Kidney epithelial cell (primary cell): ENCODE data around the gene LRP1-AS. TPM values are rescaled to one million over a fixed set of nuclear protein-coding genes. Genes with fewer than 3 reads are reported as not detected.

Experiments
- DNase-seq: peaks from one replicate; pipeline ENCODE4 v3.0.0-alpha.2; 2010; ENCODE audit warnings: low read depth
- H3K27me3 ChIP-seq: 2 replicates; pipeline ENCODE4 v1.6.0; 2011; ENCODE audit warnings: low read length; ENCODE audit not compliant: control insufficient read depth, insufficient read depth
- H3K36me3 ChIP-seq: 2 replicates; pipeline ENCODE4 v1.5.1; 2011; ENCODE audit warnings: low read length; ENCODE audit not compliant: control insufficient read depth, insufficient read depth
- H3K4me3 ChIP-seq: 2 replicates; pipeline ENCODE4 v1.5.1; 2011; ENCODE audit warnings: low read depth, mild to moderate bottlenecking, control low read depth, low read length
- total RNA-seq: library from RNA; depleted of rRNA; stranded (reverse); fragments of >200 nt; gene quantifications from 2 replicates; pipeline ENCODE4 v1.2.3, GENCODE V29; 2015
- TF ChIP-seq, protein P1 (sequence below): IDR thresholded peaks from 2 replicates; pipeline ENCODE4 v1.5.1; 2011; ENCODE audit warnings: mild to moderate bottlenecking, moderate library complexity, low read length, control low read depth, inconsistent platforms; ENCODE audit not compliant: insufficient read depth, poor library complexity, severe bottlenecking

The LRP1-AS gene
- total RNA-seq, 1 donor from 2014 or later, result not detected

DNA sequence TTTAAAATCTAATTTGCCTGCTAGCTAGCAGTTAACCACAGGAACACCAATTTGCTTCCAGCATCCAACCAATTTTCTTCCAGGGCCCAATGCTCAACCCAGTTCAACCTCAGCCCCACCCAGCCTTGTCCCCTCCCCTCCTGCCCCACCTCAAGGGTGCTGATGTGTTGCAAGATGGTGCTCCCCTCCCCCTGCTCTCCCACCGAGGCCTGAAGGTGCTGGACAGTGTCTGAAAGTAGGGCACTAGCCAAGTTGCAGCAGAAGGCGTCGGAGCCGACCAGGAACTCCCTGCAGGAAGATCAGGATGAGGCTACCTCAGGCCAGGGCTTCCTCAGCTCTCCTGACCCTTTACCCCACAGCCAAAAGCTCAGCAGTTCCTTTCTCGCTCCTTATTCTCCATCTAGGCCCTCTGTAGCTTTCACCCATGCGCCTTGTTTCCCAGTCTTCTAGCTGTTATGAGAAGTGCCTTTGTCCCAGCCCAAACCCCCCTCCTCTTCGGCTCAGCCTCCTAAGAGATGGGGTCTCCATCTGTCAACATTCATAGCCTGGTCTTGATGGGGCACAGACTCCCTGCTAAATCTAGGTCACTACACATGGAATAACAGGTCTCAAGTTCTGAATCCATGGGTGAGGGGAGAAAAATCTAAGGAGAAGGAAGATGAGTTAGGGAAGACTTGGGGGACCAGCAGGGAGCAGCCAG is 39.8 kb downstream of the LRP1-AS start:
- H3K36me3 ChIP-seq, result peaks cover 1% of the 10 kb centered on the region
- no peak overlapping the region for H3K4me3 ChIP-seq
- TF ChIP-seq, protein P1, sequence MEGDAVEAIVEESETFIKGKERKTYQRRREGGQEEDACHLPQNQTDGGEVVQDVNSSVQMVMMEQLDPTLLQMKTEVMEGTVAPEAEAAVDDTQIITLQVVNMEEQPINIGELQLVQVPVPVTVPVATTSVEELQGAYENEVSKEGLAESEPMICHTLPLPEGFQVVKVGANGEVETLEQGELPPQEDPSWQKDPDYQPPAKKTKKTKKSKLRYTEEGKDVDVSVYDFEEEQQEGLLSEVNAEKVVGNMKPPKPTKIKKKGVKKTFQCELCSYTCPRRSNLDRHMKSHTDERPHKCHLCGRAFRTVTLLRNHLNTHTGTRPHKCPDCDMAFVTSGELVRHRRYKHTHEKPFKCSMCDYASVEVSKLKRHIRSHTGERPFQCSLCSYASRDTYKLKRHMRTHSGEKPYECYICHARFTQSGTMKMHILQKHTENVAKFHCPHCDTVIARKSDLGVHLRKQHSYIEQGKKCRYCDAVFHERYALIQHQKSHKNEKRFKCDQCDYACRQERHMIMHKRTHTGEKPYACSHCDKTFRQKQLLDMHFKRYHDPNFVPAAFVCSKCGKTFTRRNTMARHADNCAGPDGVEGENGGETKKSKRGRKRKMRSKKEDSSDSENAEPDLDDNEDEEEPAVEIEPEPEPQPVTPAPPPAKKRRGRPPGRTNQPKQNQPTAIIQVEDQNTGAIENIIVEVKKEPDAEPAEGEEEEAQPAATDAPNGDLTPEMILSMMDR, result no peak
- no peaks in the 10 kb centered on the region for H3K27me3 ChIP-seq
- DNase-seq, result no peak

DNA sequence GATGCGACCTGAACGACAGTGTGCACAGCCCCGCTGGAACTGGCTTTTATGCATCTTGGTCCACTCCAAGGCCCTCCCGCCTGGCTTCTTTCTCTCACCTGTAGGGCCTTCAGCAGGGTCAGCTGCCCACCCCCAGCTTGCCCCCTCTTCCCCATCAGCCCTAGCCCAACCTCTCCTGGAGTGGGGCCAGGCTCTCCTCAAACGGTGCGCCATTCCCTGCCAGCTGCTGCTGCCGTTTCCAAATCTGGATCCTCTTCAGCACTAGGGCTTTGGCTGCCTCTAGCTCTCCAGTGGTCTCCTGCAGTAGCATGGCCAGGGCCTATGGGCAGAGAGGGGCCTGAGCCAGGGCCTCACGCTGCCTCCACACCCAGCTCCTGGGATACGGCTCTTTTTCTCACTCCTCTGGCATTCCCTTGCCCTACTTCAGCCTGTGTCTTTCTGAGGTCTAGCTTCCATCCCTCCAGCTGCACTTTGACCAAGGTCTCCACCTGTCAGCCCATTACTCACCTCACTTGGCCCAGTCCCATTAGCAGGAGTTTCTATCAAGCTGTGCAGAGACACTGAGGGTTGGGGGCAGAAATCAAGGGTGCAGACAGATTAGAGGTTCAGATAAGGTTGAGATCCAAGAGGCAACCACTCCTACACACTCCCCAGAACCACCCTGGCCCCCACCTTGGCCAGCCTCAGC is 41.3 kb downstream of the LRP1-AS start:
- no peaks in the 10 kb centered on the region for H3K27me3 ChIP-seq
- peaks cover 1% of the 10 kb centered on the region for H3K36me3 ChIP-seq
- TF ChIP-seq, protein P1, result no peak
- no peak overlapping the region for H3K4me3 ChIP-seq
- DNase-seq, result no peak

GRCh38 chr12:57105011-57105753 is 42.2 kb downstream of the LRP1-AS start:
- no peak for DNase-seq
- Histone ChIP-seq H3K36me3 (peaks cover 1% of the 10 kb centered on the region), H3K27me3 (no peaks in the 10 kb centered on the region), H3K4me3 (no peak overlapping the region)
- TF ChIP-seq, protein P1, result no peak

GRCh38 chr12:57104292-57104910 is 43.0 kb downstream of the LRP1-AS start:
- DNase-seq, result no peak
- Histone ChIP-seq H3K36me3 (peaks cover 3% of the 10 kb centered on the region), H3K4me3 (no peak overlapping the region), H3K27me3 (no peaks in the 10 kb centered on the region)
- TF ChIP-seq, protein P1, result no peak

DNA sequence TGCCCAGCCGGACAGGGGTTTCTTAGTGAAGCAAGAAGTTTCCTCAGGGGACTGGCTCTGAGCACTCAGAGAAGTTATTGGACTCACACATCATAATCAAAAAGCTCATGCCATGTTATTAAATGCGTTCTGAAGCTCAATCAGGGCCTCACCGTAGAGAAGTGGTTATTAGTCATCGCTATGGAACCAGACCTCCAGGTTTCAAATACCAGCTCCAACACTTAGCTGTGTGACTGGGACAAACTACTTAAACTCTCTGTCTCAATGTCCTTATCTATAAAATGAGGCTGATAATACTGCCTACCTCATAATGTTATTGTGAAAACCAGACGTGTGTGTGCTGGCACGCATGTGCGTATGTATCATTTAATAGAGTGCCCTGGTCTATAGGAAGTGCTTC is 43.6 kb downstream of the LRP1-AS start:
- H3K36me3 ChIP-seq, result peaks cover 3% of the 10 kb centered on the region
- no peaks in the 10 kb centered on the region for H3K27me3 ChIP-seq
- TF ChIP-seq, protein P1, result no peak
- H3K4me3 ChIP-seq, result no peak overlapping the region
- DNase-seq, result no peak
